ENCODE results near the gene PIP5K1A.

DNA sequence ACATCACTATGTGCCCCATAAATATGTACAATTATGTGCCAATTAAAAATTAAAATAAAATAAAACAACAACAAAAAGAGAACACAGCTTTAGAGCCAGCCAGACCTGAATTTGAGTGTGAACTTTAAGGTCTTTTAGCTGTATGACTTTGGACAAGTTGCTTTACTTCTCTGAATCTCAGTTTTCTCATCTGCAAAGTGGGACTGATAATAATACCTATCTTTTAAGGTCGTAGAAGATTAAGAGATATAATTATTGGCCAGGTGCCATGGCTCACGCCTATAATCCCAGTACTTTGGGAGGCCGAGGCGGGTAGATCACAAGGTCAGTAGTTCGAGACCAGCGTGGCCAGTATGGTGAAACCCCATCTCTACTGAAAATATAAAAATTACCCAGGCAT, 5.0 kb upstream of the PIP5K1A start:
- TF ChIP-seq, protein P1, sequence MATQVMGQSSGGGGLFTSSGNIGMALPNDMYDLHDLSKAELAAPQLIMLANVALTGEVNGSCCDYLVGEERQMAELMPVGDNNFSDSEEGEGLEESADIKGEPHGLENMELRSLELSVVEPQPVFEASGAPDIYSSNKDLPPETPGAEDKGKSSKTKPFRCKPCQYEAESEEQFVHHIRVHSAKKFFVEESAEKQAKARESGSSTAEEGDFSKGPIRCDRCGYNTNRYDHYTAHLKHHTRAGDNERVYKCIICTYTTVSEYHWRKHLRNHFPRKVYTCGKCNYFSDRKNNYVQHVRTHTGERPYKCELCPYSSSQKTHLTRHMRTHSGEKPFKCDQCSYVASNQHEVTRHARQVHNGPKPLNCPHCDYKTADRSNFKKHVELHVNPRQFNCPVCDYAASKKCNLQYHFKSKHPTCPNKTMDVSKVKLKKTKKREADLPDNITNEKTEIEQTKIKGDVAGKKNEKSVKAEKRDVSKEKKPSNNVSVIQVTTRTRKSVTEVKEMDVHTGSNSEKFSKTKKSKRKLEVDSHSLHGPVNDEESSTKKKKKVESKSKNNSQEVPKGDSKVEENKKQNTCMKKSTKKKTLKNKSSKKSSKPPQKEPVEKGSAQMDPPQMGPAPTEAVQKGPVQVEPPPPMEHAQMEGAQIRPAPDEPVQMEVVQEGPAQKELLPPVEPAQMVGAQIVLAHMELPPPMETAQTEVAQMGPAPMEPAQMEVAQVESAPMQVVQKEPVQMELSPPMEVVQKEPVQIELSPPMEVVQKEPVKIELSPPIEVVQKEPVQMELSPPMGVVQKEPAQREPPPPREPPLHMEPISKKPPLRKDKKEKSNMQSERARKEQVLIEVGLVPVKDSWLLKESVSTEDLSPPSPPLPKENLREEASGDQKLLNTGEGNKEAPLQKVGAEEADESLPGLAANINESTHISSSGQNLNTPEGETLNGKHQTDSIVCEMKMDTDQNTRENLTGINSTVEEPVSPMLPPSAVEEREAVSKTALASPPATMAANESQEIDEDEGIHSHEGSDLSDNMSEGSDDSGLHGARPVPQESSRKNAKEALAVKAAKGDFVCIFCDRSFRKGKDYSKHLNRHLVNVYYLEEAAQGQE (IDR thresholded peaks at IDR 0.05; ENCODE audit: insufficient read depth in 1 of 2, low read depth in 2 of 2, low read length in 2 of 2): no peak
- TF ChIP-seq POLR2AphosphoS5 (IDR thresholded peaks at IDR 0.05; ENCODE audit: low read depth, low read length): no peak
